HepG2 (cell line): ENCODE results near the gene NUP133. TPM values are rescaled to one million over a fixed set of nuclear protein-coding genes. Genes with fewer than 3 reads are reported as not detected.
"Not testable (repeated sequence)": the region's sequence is repeated elsewhere in the genome, so short reads cannot be mapped to it uniquely, and the experiment has no call there.

Experiments
- ATAC-seq: fragments of 200-7000 bp; cut with Tn5 transposase; 3 replicates; pipeline ENCODE4 v1.9.1; 2020; ENCODE audit warnings: mild to moderate bottlenecking, moderate library complexity
- BruUV-seq: library from RNA; stranded (reverse); fragments of 400-500 nt; replicated peaks from 2 replicates; lab custom pipeline; 2021; lab: Mats Ljungman, UMichigan
- CTCF ChIA-PET: fragments of 300-600 bp; formaldehyde crosslinking; extraction: SDS; loops from one replicate; lab custom pipeline; 2021; ENCODE audit warnings: low total read pairs, inconsistent platforms, low intra/inter-chr PET ratio; lab: Yijun Ruan, JAX
- POLR2A ChIA-PET: fragments of 350-600 bp; sonication (Branson Sonifier 250); formaldehyde crosslinking; loops from one replicate; lab custom pipeline; 2020; ENCODE audit warnings: antibody characterized with exemption, inconsistent platforms; lab: Yijun Ruan, JAX
- DNase-seq: peaks from one replicate; pipeline ENCODE4 v3.0.0-alpha.2; 2015; ENCODE audit warnings: low spot score
- FAIRE-seq: peaks from 3 replicates; lab custom pipeline; 2011; peaks lifted over from hg19 to GRCh38; lab: Jason Lieb, UNC
- H2AFZ ChIP-seq: one replicate; pipeline ENCODE4 v1.6.1; 2011; ENCODE audit warnings: low read length, inconsistent platforms
- H3K27ac ChIP-seq: fragments of 300-600 bp; 3 replicates; pipeline ENCODE4 v1.8.0; 2011; ENCODE audit warnings: mixed run types, mild to moderate bottlenecking, mixed read lengths, low read length, inconsistent platforms; ENCODE audit not compliant: insufficient read depth; ENCODE audit errors: extremely low read length
- H3K27me3 ChIP-seq, 2 experiments: fragments of 200-600 bp in 1 of 2; 2 replicates in 1 of 2; 3 replicates in 1 of 2; pipeline versions ENCODE4 v1.6.0 to v1.8.0; 2011; ENCODE audit warnings: low read length in 2 of 2, mild to moderate bottlenecking in 2 of 2, moderate library complexity in 2 of 2, inconsistent platforms in 1 of 2; ENCODE audit not compliant: insufficient read depth in 2 of 2, control insufficient read depth in 1 of 2
- H3K36me3 ChIP-seq, 2 experiments: fragments of 200-600 bp in 1 of 2; replicated peaks in 1 of 2; 2 replicates in 1 of 2; 3 replicates in 1 of 2; pipeline versions ENCODE4 v1.5.1 to v1.8.0; 2011; ENCODE audit warnings: low read length in 2 of 2, inconsistent platforms in 1 of 2; ENCODE audit not compliant: insufficient read depth in 2 of 2, control insufficient read depth in 1 of 2
- H3K4me1 ChIP-seq: 2 replicates; pipeline ENCODE4 v1.5.1; 2012; ENCODE audit warnings: low read length, inconsistent platforms; ENCODE audit not compliant: insufficient read depth
- H3K4me2 ChIP-seq: 2 replicates; pipeline ENCODE4 v1.6.0; 2011; ENCODE audit warnings: low read depth, low read length, inconsistent platforms
- H3K4me3 ChIP-seq, 3 experiments: fragments of 200-600 bp in 1 of 3; sonication (generic), shearing (Covaris generic) in 1 of 3; replicated peaks in 1 of 3; 2 replicates each; pipeline ENCODE4 v1.5.1; 2011 to 2016; ENCODE audit warnings: low read length in 3 of 3, inconsistent platforms in 2 of 3, low read depth in 2 of 3, mild to moderate bottlenecking in 2 of 3, control low read depth in 1 of 3, mixed read lengths in 1 of 3; ENCODE audit not compliant: insufficient read depth in 1 of 3
- H3K79me2 ChIP-seq: one replicate; pipeline ENCODE4 v1.6.1; 2011; ENCODE audit warnings: low read length, inconsistent platforms; ENCODE audit not compliant: insufficient read depth
- H3K9ac ChIP-seq: 2 replicates; pipeline ENCODE4 v1.6.0; 2011; ENCODE audit warnings: mild to moderate bottlenecking, low read depth, low read length, inconsistent platforms; ENCODE audit not compliant: insufficient read depth
- H3K9me3 ChIP-seq: 2 replicates; pipeline ENCODE4 v1.5.1; 2012; ENCODE audit warnings: mild to moderate bottlenecking, low read length
- H4K20me1 ChIP-seq: 2 replicates; pipeline ENCODE4 v1.6.0; 2011; ENCODE audit warnings: inconsistent platforms, mild to moderate bottlenecking, low read length, moderate library complexity; ENCODE audit not compliant: insufficient read depth
- CHCHD3 ChIP-seq: sonication (generic); formaldehyde crosslinking; IDR thresholded peaks from 2 replicates; pipeline ENCODE4 v1.8.0; 2022; ENCODE audit warnings: mild to moderate bottlenecking, missing genetic modification reagents, moderate library complexity
- EEA1 ChIP-seq: sonication (generic); formaldehyde crosslinking; IDR thresholded peaks from 2 replicates; pipeline ENCODE4 v1.5.1; 2020; ENCODE audit warnings: mild to moderate bottlenecking, missing genetic modification reagents, borderline replicate concordance
- HCFC1 ChIP-seq: fragments of 150-350 bp; IDR thresholded peaks from 2 replicates; pipeline ENCODE4 v1.6.1; 2014; ENCODE audit warnings: low read depth, low read length
- MBNL3 ChIP-seq: fragments of 250-450 bp; sonication (Bioruptor Pico); conservative IDR thresholded peaks from 2 replicates; pipeline ENCODE4 v1.8.0; 2022; ENCODE audit warnings: mild to moderate bottlenecking, inconsistent platforms
- NFIC ChIP-seq: IDR thresholded peaks from 2 replicates; pipeline ENCODE4 v1.6.1; 2012; ENCODE audit warnings: mild to moderate bottlenecking, low read length, inconsistent platforms
- PAX8 ChIP-seq: sonication (generic); formaldehyde crosslinking; IDR thresholded peaks from 2 replicates; pipeline ENCODE4 v1.8.0; 2022; ENCODE audit warnings: mild to moderate bottlenecking, missing genetic modification reagents, borderline replicate concordance
- RBM39 ChIP-seq: fragments of 200-400 bp; formaldehyde crosslinking; IDR thresholded peaks from one replicate; pipeline ENCODE4 v1.6.1; 2018; ENCODE audit warnings: antibody characterized with exemption, mild to moderate bottlenecking, low read depth, low read length; ENCODE audit not compliant: poor library complexity, severe bottlenecking
- TCF7L2 ChIP-seq: IDR thresholded peaks from 2 replicates; pipeline ENCODE4 v1.6.1; 2011; ENCODE audit warnings: mild to moderate bottlenecking, low read depth, low read length, moderate library complexity
- ZBTB20 ChIP-seq: sonication (generic); formaldehyde crosslinking; IDR thresholded peaks from 2 replicates; pipeline ENCODE4 v1.8.1; 2023; ENCODE audit warnings: missing genetic modification reagents, low read depth, mild to moderate bottlenecking, borderline replicate concordance
- ZNF276 ChIP-seq: sonication (generic); formaldehyde crosslinking; IDR thresholded peaks from 2 replicates; pipeline ENCODE4 v1.4.0; 2020; ENCODE audit warnings: mild to moderate bottlenecking, low read depth, missing genetic modification reagents
- ZNF468 ChIP-seq: sonication (generic); formaldehyde crosslinking; IDR thresholded peaks from 2 replicates; pipeline ENCODE4 v1.8.0; 2022; ENCODE audit warnings: mild to moderate bottlenecking, moderate library complexity, missing genetic modification reagents
- ZNF724P ChIP-seq: sonication (generic); formaldehyde crosslinking; IDR thresholded peaks from 2 replicates; pipeline ENCODE4 v1.8.0; 2022; ENCODE audit warnings: missing genetic modification reagents, borderline replicate concordance
- ZNF776 ChIP-seq: sonication (generic); formaldehyde crosslinking; IDR thresholded peaks from 2 replicates; pipeline ENCODE4 v1.4.0; 2020; ENCODE audit warnings: mild to moderate bottlenecking, missing genetic modification reagents
- ZXDC ChIP-seq: sonication (generic); formaldehyde crosslinking; IDR thresholded peaks from 2 replicates; pipeline ENCODE4 v1.5.0; 2020; ENCODE audit warnings: mild to moderate bottlenecking, missing genetic modification reagents
- WGBS: methylation state at CpG from one replicate; pipeline ENCODE4 v1.1.6; 2017; ENCODE audit warnings: low lambda C conversion rate; 5-methylcytosine and 5-hydroxymethylcytosine counted together
- in situ Hi-C: cut with HindIII; loops from 2 replicates; pipeline ENCODE4 v1.10.0; 2017; ENCODE audit warnings: low pct_unique_long_range_greater_than_20kb; ENCODE audit not compliant: extremely low pct_ligation_motif_present
- intact Hi-C: fragments of 100-400 bp; cut with micrococcal nuclease; formaldehyde crosslinking; loops from one replicate; pipeline ENCODE4 v1.10.0; 2022; ENCODE audit not compliant: unreplicated experiment
- polyA plus RNA-seq, 8 experiments: library from polyadenylated mRNA; depleted of rRNA in 3 of 8; stranded (reverse) in 7 of 8; unstranded in 1 of 8; fragments of >200 nt; fragmentation: Illumina TruSeq in 4 of 8; extraction: Trizol in 4 of 8; gene quantifications; 2 replicates each; pipeline versions ENCODE4 v1.2.1 to v1.2.3, GENCODE V29; 2011 to 2016; ENCODE audit warnings: low read depth in 4 of 8, missing spikeins in 1 of 8, mixed read lengths in 1 of 8; ENCODE audit not compliant: insufficient read depth in 1 of 8
- total RNA-seq, 5 experiments: library from RNA; depleted of rRNA; stranded (reverse); fragments of >200 nt; fragmentation: Illumina TruSeq; extraction: Trizol; gene quantifications; 2 replicates each; pipeline ENCODE4 v1.2.3, GENCODE V29; 2016; ENCODE audit warnings: low read depth in 1 of 5
- TF ChIP-seq, protein P1 (sequence below): sonication (generic); formaldehyde crosslinking; IDR thresholded peaks from 2 replicates; pipeline ENCODE4 v1.4.0; 2020; ENCODE audit warnings: mild to moderate bottlenecking, low read depth, missing genetic modification reagents

NUP133 gene
- total and polyA plus RNA-seq, 2 of the 13 experiments (the other 11 are each of a cell fraction or from before 2014, with no cell fraction given), result 17.7 to 45.6 TPM

DNA sequence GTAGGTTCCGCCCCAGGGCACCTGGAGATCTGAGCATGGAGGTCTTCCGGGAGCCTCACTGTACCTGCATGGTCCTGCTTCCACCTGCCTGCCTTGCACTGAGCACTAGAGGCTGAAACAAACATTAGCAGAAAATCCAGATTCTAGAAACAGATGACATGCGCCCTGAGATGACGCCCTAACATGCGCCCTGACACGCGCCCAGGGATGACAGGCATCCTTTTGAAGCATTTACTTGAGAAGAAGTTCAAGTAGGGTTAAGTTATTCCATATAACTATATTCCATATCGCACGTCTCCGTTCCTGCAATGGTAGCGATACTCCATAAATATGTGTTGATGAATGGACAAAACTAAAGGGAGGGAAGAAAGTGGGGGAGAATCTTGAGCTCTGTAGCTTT, 87.9 kb downstream of the NUP133 start:
- ATAC-seq (no peak; the same call in 2 of the 3 replicates), DNase-seq (no peak), FAIRE-seq (no peak)
- Histone ChIP-seq H3K36me3 (no peaks in the 10 kb centered on the region), H3K27ac (no peak overlapping the region), H2AFZ (no peak overlapping the region), H3K4me3 (no peak overlapping the region), H3K27me3 (peaks cover 0 to 7% of the 10 kb centered on the region in 2 experiments; a peak in 1 of 5 replicates), H4K20me1 (no peaks in the 10 kb centered on the region), H3K79me2 (no peaks in the 10 kb centered on the region), H3K4me1 (no peaks in the 10 kb centered on the region), H3K9ac (no peak overlapping the region), H3K9me3 (no peaks in the 10 kb centered on the region), H3K4me2 (no peak overlapping the region)
- in situ Hi-C loops, result no loop called here
- WGBS, result 48% methylated on average over 11 of the region's 11 CpGs
- intact Hi-C loops, result no loop called here
- BruUV-seq, result no TSS peak
- TF ChIP-seq EEA1 (CRISPR knock-in tag) (no peak), HCFC1 (no peak), ZNF776 (CRISPR knock-in tag) (no peak), RBM39 (no peak), TCF7L2 (no peak), ZBTB20 (CRISPR knock-in tag) (no peak), PAX8 (CRISPR knock-in tag) (no peak), NFIC (no peak), ZNF724P (no peak), ZNF468 (CRISPR knock-in tag) (no peak), ZNF276 (no peak), MBNL3 (no peak), CHCHD3 (CRISPR knock-in tag) (no peak), ZXDC (CRISPR knock-in tag) (no peak)
- TF ChIP-seq, protein P1, sequence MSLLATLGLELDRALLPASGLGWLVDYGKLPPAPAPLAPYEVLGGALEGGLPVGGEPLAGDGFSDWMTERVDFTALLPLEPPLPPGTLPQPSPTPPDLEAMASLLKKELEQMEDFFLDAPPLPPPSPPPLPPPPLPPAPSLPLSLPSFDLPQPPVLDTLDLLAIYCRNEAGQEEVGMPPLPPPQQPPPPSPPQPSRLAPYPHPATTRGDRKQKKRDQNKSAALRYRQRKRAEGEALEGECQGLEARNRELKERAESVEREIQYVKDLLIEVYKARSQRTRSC (CRISPR knock-in tag), result no peak
- ChIA-PET POLR2A (interaction anchor here (1.0 kb wide), 1 partner anchor 11 kb away, joined by 3 read pairs; no protein-coding TSS in a partner anchor), CTCF (no interaction called here)

DNA sequence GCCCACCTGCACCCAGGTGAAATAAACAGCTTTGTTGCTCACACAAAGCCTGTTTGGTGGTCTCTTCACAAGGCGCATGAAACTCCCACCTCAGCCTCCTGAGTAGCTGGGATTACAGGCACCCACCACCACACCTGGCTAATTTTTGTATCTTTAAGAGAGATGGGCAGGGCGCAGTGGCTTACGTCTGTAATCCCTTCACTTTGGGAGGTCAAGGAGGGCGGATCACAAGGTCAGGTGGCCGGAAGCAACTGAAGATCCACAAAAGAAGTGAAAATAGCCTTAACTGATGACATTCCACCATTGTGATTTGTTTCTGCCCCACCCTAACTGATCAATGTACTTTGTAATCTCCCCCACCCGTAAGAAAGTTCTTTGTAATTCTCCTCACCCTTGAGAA, 89.6 kb downstream of the NUP133 start:
- POLR2A ChIA-PET, result not testable (repeated sequence)

More for the DNA sequence above, 89.6 kb downstream of the NUP133 start:
- FAIRE-seq, H3K79me2 ChIP-seq, in situ Hi-C loops, BruUV-seq, H3K9me3 ChIP-seq, H3K9ac ChIP-seq, H4K20me1 ChIP-seq, ATAC-seq, CTCF ChIA-PET, H3K4me2 ChIP-seq, H3K27ac ChIP-seq, H3K4me3 ChIP-seq, H3K27me3 ChIP-seq, H3K36me3 ChIP-seq, DNase-seq, H2AFZ ChIP-seq, H3K4me1 ChIP-seq: not testable (repeated sequence)
- WGBS, result 47% methylated on average over 6 of the region's 6 CpGs
- intact Hi-C loops, result loop anchor here (5.0 kb wide), 1 partner anchor 844 kb away; no protein-coding TSS in a partner anchor
